K562 (cell line): Measurements from ENCODE around the gene SLC11A1. TPM values are rescaled to one million over a fixed set of nuclear protein-coding genes. Genes with fewer than 3 reads are reported as not detected.

Experiments used
- BACH1 ChIP-seq: fragments of 200-800 bp; sonication (Bioruptor generic); IDR thresholded peaks from 2 replicates; pipeline ENCODE4 v1.6.1; 2016; ENCODE audit warnings: missing genetic modification characterization, missing compliant biosample characterization
- CBX2 ChIP-seq: fragments of 200-600 bp; sonication (generic); IDR thresholded peaks from one replicate; pipeline ENCODE4 v1.6.1; 2012; ENCODE audit warnings: mild to moderate bottlenecking, low read length, inconsistent platforms; ENCODE audit not compliant: insufficient read depth, poor library complexity, severe bottlenecking
- FOXK2 ChIP-seq, 2 experiments: fragments of 450-650 bp; IDR thresholded peaks in 1 of 2; conservative IDR thresholded peaks in 1 of 2; 2 replicates each; pipeline ENCODE4 v1.6.1; 2016; ENCODE audit warnings: low read depth in 2 of 2, mild to moderate bottlenecking in 1 of 2
- MECOM ChIP-seq: fragments of 250-450 bp; sonication (Bioruptor Pico); IDR thresholded peaks from 2 replicates; pipeline ENCODE4 v1.8.0; 2022; ENCODE audit warnings: inconsistent platforms
- NCOR1 ChIP-seq: fragments of 450-650 bp; IDR thresholded peaks from 2 replicates; pipeline ENCODE4 v1.6.1; 2016; ENCODE audit warnings: mild to moderate bottlenecking, moderate library complexity
- NFIX ChIP-seq: fragments of 250-450 bp; sonication (Bioruptor Pico); IDR thresholded peaks from 2 replicates; pipeline ENCODE4 v1.4.0; 2020; ENCODE audit warnings: low read depth, mild to moderate bottlenecking, moderate library complexity
- ZBTB7A ChIP-seq: IDR thresholded peaks from 2 replicates; pipeline ENCODE4 v1.6.1; 2011; ENCODE audit warnings: low read depth, mild to moderate bottlenecking, low read length, moderate library complexity, borderline replicate concordance; ENCODE audit not compliant: control insufficient read depth
- ZNF584 ChIP-seq: fragments of 200-800 bp; sonication (Bioruptor generic); IDR thresholded peaks from 2 replicates; pipeline ENCODE4 v1.6.1; 2016; ENCODE audit warnings: low read depth, mild to moderate bottlenecking, missing genetic modification characterization, missing compliant biosample characterization
- ZNF707 ChIP-seq: fragments of 250-450 bp; sonication (Bioruptor Pico); conservative IDR thresholded peaks from 2 replicates; pipeline ENCODE4 v1.8.0; 2022; ENCODE audit warnings: inconsistent platforms, mild to moderate bottlenecking, moderate library complexity
- ZNF778 ChIP-seq: fragments of 450-650 bp; formaldehyde crosslinking; IDR thresholded peaks from 2 replicates; pipeline ENCODE4 v1.4.0; 2020; ENCODE audit warnings: mild to moderate bottlenecking, moderate library complexity
- polyA plus RNA-seq, 8 experiments: library from polyadenylated mRNA; depleted of rRNA in 4 of 8; stranded (reverse) in 5 of 8; unstranded in 3 of 8; fragments of >200 nt; fragmentation: Nextera tagmentation in 2 of 8; fragmentation: Illumina TruSeq in 1 of 8; extraction: Ambion mirVana in 2 of 8; extraction: Trizol in 1 of 8; gene quantifications; 2 replicates each; pipeline versions ENCODE4 v1.2.1 to v1.2.3, GENCODE V29; 2011 to 2014; ENCODE audit warnings: inconsistent platforms in 1 of 8, missing spikeins in 1 of 8
- total RNA-seq, 7 experiments: library from RNA; depleted of rRNA in 6 of 7; stranded (reverse); fragments of >200 nt in 6 of 7; fragmentation: Illumina TruSeq in 2 of 7; extraction: Trizol in 2 of 7; gene quantifications; 2 replicates each; pipeline versions ENCODE4 v1.2.1 to v1.2.3, GENCODE V29; 2011 to 2021; ENCODE audit warnings: low replicate concordance in 1 of 7
- TF ChIP-seq, protein P1 (sequence below): fragments of 450-650 bp; formaldehyde crosslinking; IDR thresholded peaks from 2 replicates; pipeline ENCODE4 v1.4.0; 2020; ENCODE audit warnings: mild to moderate bottlenecking
- TF ChIP-seq, protein P2 (sequence below): fragments of 450-650 bp; IDR thresholded peaks from 2 replicates; pipeline ENCODE4 v1.6.1; 2017; ENCODE audit warnings: antibody characterized with exemption
- TF ChIP-seq, protein P3 (sequence below), 2 experiments: fragments of 450-650 bp in 1 of 2; IDR thresholded peaks; 2 replicates each; pipeline ENCODE4 v1.6.1; 2011 to 2017; ENCODE audit warnings: low read depth in 2 of 2, antibody characterized with exemption in 1 of 2, borderline replicate concordance in 1 of 2, low read length in 1 of 2, mild to moderate bottlenecking in 1 of 2, mixed read lengths in 1 of 2; ENCODE audit not compliant: control insufficient read depth in 1 of 2
- TF ChIP-seq, protein P4 (sequence below), 2 experiments: IDR thresholded peaks; 2 replicates each; pipeline ENCODE4 v1.6.1; 2011; ENCODE audit warnings: borderline replicate concordance in 1 of 2, control low read depth in 1 of 2, low read depth in 1 of 2, low read length in 1 of 2, mild to moderate bottlenecking in 1 of 2, mixed read lengths in 1 of 2, moderate library complexity in 1 of 2; ENCODE audit not compliant: insufficient read depth in 1 of 2, insufficient read length in 1 of 2, poor library complexity in 1 of 2, severe bottlenecking in 1 of 2; ENCODE audit errors: extremely low read depth in 1 of 2
- TF ChIP-seq, protein P5 (sequence below): sonication (generic); formaldehyde crosslinking; IDR thresholded peaks from 2 replicates; pipeline ENCODE4 v1.4.0; 2020; ENCODE audit warnings: mild to moderate bottlenecking, missing genetic modification reagents

SLC11A1 gene
- total and polyA plus RNA-seq, 9 of the 15 experiments (the other 6 are each of a cell fraction or from before 2014, with no cell fraction given) = 0.35 to 1.6 (median 0.65) TPM

DNA sequence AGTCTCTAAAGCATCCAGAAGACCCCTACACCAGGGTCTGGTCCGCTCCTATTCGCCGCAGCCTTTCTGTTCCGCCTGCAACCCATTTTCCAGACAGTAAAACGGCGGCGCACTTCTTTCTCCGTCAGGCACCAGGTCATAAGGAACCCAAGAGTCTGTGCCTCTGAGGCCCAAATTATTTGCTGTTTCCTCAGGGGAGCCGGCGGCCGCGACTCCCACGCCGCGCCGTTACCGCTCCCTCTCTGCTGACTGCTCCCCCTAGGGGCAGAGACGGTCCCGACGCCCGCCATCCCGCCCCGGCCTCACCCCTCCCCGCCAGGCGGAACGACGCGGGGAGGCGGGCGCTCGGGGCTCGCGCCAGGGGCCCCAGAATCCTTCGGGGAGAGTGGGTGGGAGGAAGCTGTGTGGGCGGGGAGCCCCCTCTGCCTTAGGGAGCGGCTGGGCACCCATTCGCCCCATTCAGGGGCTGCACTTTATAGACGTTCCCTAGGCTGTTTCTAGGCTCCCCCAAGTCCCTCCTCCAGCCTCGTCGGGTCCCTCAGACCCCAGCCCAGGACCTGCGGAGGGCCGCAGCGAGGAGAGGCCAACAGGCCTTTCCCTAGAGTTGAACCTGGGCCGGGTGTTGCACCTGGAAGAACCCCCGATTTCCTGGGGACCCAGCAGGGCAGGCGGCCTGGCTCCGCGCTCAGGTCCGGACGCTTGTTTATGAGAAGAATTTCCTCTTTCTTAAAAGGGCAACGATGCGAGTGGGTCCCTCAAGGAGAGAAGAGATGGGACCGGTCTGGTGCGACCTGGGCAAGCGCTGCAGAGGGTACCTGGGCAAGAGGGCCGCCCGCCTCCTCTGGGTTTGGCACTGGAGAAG lies 14.0 kb downstream of the SLC11A1 start (continued):
- TF ChIP-seq, protein P1, sequence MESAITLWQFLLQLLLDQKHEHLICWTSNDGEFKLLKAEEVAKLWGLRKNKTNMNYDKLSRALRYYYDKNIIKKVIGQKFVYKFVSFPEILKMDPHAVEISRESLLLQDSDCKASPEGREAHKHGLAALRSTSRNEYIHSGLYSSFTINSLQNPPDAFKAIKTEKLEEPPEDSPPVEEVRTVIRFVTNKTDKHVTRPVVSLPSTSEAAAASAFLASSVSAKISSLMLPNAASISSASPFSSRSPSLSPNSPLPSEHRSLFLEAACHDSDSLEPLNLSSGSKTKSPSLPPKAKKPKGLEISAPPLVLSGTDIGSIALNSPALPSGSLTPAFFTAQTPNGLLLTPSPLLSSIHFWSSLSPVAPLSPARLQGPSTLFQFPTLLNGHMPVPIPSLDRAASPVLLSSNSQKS (CRISPR knock-in tag) = no peak
- TF ChIP-seq, protein P2, sequence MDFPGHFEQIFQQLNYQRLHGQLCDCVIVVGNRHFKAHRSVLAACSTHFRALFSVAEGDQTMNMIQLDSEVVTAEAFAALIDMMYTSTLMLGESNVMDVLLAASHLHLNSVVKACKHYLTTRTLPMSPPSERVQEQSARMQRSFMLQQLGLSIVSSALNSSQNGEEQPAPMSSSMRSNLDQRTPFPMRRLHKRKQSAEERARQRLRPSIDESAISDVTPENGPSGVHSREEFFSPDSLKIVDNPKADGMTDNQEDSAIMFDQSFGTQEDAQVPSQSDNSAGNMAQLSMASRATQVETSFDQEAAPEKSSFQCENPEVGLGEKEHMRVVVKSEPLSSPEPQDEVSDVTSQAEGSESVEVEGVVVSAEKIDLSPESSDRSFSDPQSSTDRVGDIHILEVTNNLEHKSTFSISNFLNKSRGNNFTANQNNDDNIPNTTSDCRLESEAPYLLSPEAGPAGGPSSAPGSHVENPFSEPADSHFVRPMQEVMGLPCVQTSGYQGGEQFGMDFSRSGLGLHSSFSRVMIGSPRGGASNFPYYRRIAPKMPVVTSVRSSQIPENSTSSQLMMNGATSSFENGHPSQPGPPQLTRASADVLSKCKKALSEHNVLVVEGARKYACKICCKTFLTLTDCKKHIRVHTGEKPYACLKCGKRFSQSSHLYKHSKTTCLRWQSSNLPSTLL = no peak
- no peak for TF ChIP-seq MECOM
- no peak for TF ChIP-seq ZNF778 (CRISPR knock-in tag)
- peak; percentile 82 to 85; a peak in 3 of 4 replicates for TF ChIP-seq FOXK2 (conservative IDR thresholded peaks at IDR 0.05 in 1 of 2, IDR thresholded peaks at IDR 0.05 in 1 of 2; ENCODE audit: low read depth in 2 of 2)
- TF ChIP-seq, protein P3, sequence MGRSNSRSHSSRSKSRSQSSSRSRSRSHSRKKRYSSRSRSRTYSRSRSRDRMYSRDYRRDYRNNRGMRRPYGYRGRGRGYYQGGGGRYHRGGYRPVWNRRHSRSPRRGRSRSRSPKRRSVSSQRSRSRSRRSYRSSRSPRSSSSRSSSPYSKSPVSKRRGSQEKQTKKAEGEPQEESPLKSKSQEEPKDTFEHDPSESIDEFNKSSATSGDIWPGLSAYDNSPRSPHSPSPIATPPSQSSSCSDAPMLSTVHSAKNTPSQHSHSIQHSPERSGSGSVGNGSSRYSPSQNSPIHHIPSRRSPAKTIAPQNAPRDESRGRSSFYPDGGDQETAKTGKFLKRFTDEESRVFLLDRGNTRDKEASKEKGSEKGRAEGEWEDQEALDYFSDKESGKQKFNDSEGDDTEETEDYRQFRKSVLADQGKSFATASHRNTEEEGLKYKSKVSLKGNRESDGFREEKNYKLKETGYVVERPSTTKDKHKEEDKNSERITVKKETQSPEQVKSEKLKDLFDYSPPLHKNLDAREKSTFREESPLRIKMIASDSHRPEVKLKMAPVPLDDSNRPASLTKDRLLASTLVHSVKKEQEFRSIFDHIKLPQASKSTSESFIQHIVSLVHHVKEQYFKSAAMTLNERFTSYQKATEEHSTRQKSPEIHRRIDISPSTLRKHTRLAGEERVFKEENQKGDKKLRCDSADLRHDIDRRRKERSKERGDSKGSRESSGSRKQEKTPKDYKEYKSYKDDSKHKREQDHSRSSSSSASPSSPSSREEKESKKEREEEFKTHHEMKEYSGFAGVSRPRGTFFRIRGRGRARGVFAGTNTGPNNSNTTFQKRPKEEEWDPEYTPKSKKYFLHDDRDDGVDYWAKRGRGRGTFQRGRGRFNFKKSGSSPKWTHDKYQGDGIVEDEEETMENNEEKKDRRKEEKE (IDR thresholded peaks at IDR 0.05; ENCODE audit: borderline replicate concordance in 1 of 2, control insufficient read depth in 1 of 2, low read depth in 2 of 2, low read length in 1 of 2) = 0 out of 4 replicates have a peak, but pooled peaks of 1 of the 2 experiments have one; percentile 33
- peak; percentile 93 for TF ChIP-seq ZBTB7A
- peak; percentile 70 for TF ChIP-seq NCOR1
- no peak for TF ChIP-seq ZNF707 (CRISPR knock-in tag)
- TF ChIP-seq, protein P4, sequence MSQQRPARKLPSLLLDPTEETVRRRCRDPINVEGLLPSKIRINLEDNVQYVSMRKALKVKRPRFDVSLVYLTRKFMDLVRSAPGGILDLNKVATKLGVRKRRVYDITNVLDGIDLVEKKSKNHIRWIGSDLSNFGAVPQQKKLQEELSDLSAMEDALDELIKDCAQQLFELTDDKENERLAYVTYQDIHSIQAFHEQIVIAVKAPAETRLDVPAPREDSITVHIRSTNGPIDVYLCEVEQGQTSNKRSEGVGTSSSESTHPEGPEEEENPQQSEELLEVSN (IDR thresholded peaks at IDR 0.05; ENCODE audit: borderline replicate concordance in 1 of 2, extremely low read depth in 1 of 2, insufficient read depth in 1 of 2, insufficient read length in 1 of 2, low read depth in 1 of 2, low read length in 1 of 2, poor library complexity in 1 of 2, severe bottlenecking in 1 of 2) = peak; percentile 32 to 76
- TF ChIP-seq BACH1 (tag) = no peak
- TF ChIP-seq ZNF584 (CRISPR knock-in tag) = no peak
- no peak for TF ChIP-seq NFIX
- TF ChIP-seq, protein P5, sequence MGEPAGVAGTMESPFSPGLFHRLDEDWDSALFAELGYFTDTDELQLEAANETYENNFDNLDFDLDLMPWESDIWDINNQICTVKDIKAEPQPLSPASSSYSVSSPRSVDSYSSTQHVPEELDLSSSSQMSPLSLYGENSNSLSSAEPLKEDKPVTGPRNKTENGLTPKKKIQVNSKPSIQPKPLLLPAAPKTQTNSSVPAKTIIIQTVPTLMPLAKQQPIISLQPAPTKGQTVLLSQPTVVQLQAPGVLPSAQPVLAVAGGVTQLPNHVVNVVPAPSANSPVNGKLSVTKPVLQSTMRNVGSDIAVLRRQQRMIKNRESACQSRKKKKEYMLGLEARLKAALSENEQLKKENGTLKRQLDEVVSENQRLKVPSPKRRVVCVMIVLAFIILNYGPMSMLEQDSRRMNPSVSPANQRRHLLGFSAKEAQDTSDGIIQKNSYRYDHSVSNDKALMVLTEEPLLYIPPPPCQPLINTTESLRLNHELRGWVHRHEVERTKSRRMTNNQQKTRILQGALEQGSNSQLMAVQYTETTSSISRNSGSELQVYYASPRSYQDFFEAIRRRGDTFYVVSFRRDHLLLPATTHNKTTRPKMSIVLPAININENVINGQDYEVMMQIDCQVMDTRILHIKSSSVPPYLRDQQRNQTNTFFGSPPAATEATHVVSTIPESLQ (CRISPR knock-in tag) = 0 out of 2 replicates have a peak, but pooled peaks have one; percentile 43
- TF ChIP-seq CBX2 = no peak
